Activated CD4-positive, alpha-beta memory T cell treated with anti-CD3 and anti-CD28 coated beads for 36 hours (primary cell): ENCODE results near the gene DHRSX. TPM values are rescaled to one million over a fixed set of nuclear protein-coding genes. Genes with fewer than 3 reads are reported as not detected.
"Not testable (repeated sequence)": the region's sequence is repeated elsewhere in the genome, so short reads cannot be mapped to it uniquely, and the experiment has no call there.

ENCODE experiments used
- CTCF ChIA-PET: fragments of 350-600 bp; sonication (Branson Sonifier 250); formaldehyde crosslinking; loops from one replicate; lab custom pipeline; 2021; ENCODE audit warnings: antibody characterized with exemption, inconsistent platforms; lab: Charles Lee
- POLR2A ChIA-PET: fragments of 350-600 bp; sonication (Branson Sonifier 250); formaldehyde crosslinking; loops from one replicate; lab custom pipeline; 2021; ENCODE audit warnings: antibody characterized with exemption; lab: Charles Lee
- DNase-seq: peaks from one replicate; pipeline ENCODE4 v3.0.0-alpha.2; 2020
- H3K27ac Mint-ChIP-seq: one replicate; pipeline ENCODE4 v1.8.0; 2021; ENCODE audit warnings: mixed read lengths
- H3K27me3 Mint-ChIP-seq: one replicate; pipeline ENCODE4 v1.8.0; 2021; ENCODE audit warnings: mixed read lengths
- H3K36me3 Mint-ChIP-seq: one replicate; pipeline ENCODE4 v1.8.0; 2021; ENCODE audit warnings: mixed read lengths
- H3K4me1 Mint-ChIP-seq: one replicate; pipeline ENCODE4 v1.8.0; 2021; ENCODE audit warnings: low read depth, mixed read lengths
- H3K4me3 Mint-ChIP-seq: one replicate; pipeline ENCODE4 v1.8.0; 2021; ENCODE audit warnings: mild to moderate bottlenecking, mixed read lengths
- H3K9me3 Mint-ChIP-seq: one replicate; pipeline ENCODE4 v1.8.0; 2021; ENCODE audit warnings: mixed read lengths
- intact Hi-C: fragments of 100-400 bp; cut with micrococcal nuclease; formaldehyde crosslinking; loops from one replicate; pipeline ENCODE4 v1.15.1; 2023
- total RNA-seq, 2 experiments: library from RNA; stranded (reverse); gene quantifications; one replicate each; pipeline ENCODE4 v1.2.3, GENCODE V29; 2021

Gene DHRSX
- total RNA-seq, 2 experiments from 2014 or later: 20.7 to 21.3 TPM

DNA sequence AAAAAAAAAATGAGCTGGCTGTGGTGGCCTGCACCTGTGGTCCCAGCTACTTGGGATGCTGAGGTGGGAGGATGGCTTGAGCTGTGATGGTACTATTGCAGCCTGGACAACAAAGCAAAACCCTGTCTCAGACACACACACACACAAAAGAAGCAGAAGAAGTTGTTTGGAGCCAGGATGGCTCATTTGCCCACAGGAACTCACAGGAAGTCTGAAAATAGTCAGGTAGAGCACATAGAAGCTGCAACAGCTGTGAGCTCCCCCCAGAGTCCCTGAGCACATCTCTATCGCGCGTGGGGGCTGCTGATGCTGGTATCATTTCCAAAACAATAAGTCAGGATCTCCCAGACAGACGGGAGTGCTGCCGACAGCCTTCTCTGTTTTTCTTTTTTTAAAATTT, 13.4 kb upstream of the DHRSX start:
- CTCF ChIA-PET: no interaction called here
- POLR2A ChIA-PET: no interaction called here
- DNase-seq: no peak
- Mint-ChIP-seq H3K36me3 (no peaks in the 10 kb centered on the region), H3K4me3 (no peak overlapping the region), H3K27ac (no peak overlapping the region), H3K9me3 (no peaks in the 10 kb centered on the region), H3K4me1 (no peaks in the 10 kb centered on the region), H3K27me3 (peaks cover 6% of the 10 kb centered on the region)
- intact Hi-C loops: no loop called here

DNA sequence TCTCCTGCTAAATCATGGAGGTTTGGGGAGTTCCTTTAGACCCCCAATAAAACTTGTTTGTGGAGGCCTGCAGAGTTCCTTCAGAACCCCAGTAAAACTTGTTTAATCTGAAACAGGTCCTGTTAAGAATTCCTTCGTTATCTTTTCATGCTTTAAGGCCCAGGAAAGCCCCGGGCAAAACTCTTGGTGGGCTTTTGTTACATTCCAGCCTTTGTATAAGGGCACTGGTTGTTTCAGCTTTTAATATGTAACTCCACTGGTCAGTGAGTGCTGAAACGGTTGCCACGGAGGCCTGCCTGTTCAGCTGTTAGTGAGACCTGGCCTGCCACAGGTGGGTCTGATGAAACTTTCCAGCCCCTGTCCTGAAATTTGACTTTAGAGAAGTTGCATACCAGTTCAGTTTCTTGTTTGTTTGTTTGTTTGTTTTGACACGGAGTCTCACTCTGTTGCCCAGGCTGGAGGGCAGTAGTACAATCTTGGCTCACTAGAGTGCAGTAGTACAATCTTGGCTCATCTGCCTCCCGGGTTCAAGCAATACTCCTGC, 12.4 kb upstream of the DHRSX start:
- no peaks in the 10 kb centered on the region for H3K4me1 Mint-ChIP-seq
- H3K4me3 Mint-ChIP-seq: no peak overlapping the region
- POLR2A ChIA-PET: no interaction called here
- DNase-seq: no peak
- no peaks in the 10 kb centered on the region for H3K9me3 Mint-ChIP-seq
- H3K27me3 Mint-ChIP-seq: peaks cover 6% of the 10 kb centered on the region
- no peaks in the 10 kb centered on the region for H3K36me3 Mint-ChIP-seq
- intact Hi-C loops: no loop called here
- CTCF ChIA-PET: no interaction called here
- H3K27ac Mint-ChIP-seq: no peak overlapping the region

- DNase-seq: no peak
- no peaks in the 10 kb centered on the region for H3K36me3 Mint-ChIP-seq
- intact Hi-C loops: no loop called here
- no peaks in the 10 kb centered on the region for H3K4me1 Mint-ChIP-seq
- H3K27ac Mint-ChIP-seq: no peak overlapping the region
- POLR2A ChIA-PET: no interaction called here
- H3K4me3 Mint-ChIP-seq: no peak overlapping the region
- H3K27me3 Mint-ChIP-seq: peaks cover 6% of the 10 kb centered on the region
- CTCF ChIA-PET: no interaction called here
- no peaks in the 10 kb centered on the region for H3K9me3 Mint-ChIP-seq
Measured at GRCh38 chrX:2512501-2512900, 11.7 kb upstream of the DHRSX start.

DNA sequence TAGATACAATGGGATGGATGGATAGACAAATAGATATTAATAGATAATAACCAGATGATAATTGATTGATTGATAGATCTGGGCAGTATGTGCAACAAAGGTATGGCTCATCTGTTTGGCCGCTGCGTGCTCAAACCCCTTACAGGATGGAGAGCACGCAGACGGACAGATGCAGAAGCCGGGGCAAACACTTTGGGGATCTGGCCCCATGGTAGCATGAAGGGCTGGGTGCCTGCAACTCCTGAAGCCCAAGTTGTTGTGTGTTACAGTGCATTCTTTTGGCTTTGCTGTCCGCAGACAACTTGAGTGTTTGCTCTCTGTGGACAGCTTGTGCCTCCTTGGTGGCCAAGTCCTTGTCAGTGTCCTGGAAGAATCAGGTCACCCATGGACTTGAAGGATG, 10.6 kb upstream of the DHRSX start:
- ChIA-PET POLR2A (no interaction called here), CTCF (no interaction called here)
- intact Hi-C loops: no loop called here
- Mint-ChIP-seq H3K4me1 (no peaks in the 10 kb centered on the region), H3K36me3 (no peaks in the 10 kb centered on the region), H3K27me3 (peaks cover 6% of the 10 kb centered on the region), H3K4me3 (no peak overlapping the region), H3K27ac (no peak overlapping the region), H3K9me3 (no peaks in the 10 kb centered on the region)
- no peak for DNase-seq

- no peaks in the 10 kb centered on the region for H3K4me1 Mint-ChIP-seq
- intact Hi-C loops: no loop called here
Measured at GRCh38 chrX:2508648-2509335, 8.0 kb upstream of the DHRSX start.

DNA sequence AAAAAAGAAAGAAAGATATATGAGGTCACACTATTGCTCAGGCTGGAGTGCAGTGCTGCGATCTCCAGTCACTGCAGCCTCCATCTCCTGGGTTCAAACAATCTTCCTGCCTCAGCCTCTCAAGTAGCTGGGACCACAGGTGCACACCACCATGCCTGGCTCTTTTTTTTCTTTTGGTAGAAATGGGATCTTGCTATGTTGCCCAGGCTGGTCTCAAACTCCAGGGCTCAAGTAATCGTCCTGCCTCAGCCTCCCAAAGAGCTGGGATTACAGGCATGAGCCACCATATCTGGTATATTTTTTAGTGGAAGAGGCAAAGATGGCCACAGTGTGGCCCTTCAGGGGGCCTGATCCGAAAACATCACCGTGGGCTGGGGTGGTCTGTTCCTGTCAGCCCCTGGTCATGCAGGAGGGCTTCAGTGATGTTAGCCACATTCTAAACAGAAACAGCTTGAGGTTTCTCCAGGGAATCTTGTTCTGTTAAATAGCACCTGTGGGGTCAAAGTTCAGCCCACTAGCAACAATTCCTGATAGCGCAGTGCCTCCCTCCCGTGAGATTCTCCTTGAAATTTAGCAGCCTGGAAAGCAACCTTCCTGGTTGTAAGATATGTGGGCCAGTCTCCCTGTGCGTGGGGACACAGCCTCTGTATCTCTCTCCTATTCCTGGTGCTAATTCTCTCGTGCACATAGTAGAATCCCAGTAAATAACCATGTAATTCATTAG, 7.3 kb upstream of the DHRSX start:
- ChIA-PET POLR2A (no interaction called here), CTCF (no interaction called here)
- Mint-ChIP-seq H3K9me3 (no peaks in the 10 kb centered on the region), H3K36me3 (no peaks in the 10 kb centered on the region), H3K4me1 (no peaks in the 10 kb centered on the region), H3K27me3 (no peaks in the 10 kb centered on the region), H3K27ac (no peak overlapping the region), H3K4me3 (no peak overlapping the region)
- intact Hi-C loops: no loop called here
- DNase-seq: no peak

More at GRCh38 chrX:2508648-2509335, 8.0 kb upstream of the DHRSX start:
- Mint-ChIP-seq H3K27ac (no peak overlapping the region), H3K4me3 (no peak overlapping the region), H3K27me3 (no peaks in the 10 kb centered on the region), H3K36me3 (no peaks in the 10 kb centered on the region), H3K9me3 (no peaks in the 10 kb centered on the region)
- POLR2A ChIA-PET: no interaction called here
- no peak for DNase-seq
- CTCF ChIA-PET: no interaction called here

DNA sequence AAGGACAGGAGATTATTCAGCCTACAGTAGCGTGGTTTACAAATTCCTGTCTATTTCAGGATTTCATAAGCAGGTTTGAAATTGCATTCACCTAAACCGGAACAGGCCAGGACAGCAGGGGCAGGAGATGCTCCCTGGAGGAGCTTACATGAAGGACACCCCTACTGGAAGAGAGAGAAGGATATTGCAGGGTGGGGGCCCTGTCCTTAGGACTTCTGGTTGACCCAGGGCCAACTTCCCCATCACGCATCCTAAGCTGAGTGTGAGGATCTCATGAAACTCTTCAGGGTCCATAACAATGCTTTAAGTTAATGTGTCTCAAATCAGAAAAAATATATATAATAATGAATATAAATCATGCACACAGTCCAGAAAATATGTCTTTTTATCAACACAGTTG, 6.4 kb upstream of the DHRSX start:
- no peaks in the 10 kb centered on the region for H3K27me3 Mint-ChIP-seq
- no peak overlapping the region for H3K4me3 Mint-ChIP-seq
- intact Hi-C loops: no loop called here
- no peak overlapping the region for H3K27ac Mint-ChIP-seq
- H3K9me3 Mint-ChIP-seq: no peaks in the 10 kb centered on the region
- CTCF ChIA-PET: no interaction called here
- H3K36me3 Mint-ChIP-seq: no peaks in the 10 kb centered on the region
- no peak for DNase-seq
- H3K4me1 Mint-ChIP-seq: no peaks in the 10 kb centered on the region
- POLR2A ChIA-PET: no interaction called here

- intact Hi-C loops, POLR2A ChIA-PET, DNase-seq, H3K4me1 Mint-ChIP-seq, H3K4me3 Mint-ChIP-seq, CTCF ChIA-PET, H3K27me3 Mint-ChIP-seq, H3K36me3 Mint-ChIP-seq, H3K9me3 Mint-ChIP-seq, H3K27ac Mint-ChIP-seq: not testable (repeated sequence)
Measured at GRCh38 chrX:2505341-2505740, 4.6 kb upstream of the DHRSX start.

DNA sequence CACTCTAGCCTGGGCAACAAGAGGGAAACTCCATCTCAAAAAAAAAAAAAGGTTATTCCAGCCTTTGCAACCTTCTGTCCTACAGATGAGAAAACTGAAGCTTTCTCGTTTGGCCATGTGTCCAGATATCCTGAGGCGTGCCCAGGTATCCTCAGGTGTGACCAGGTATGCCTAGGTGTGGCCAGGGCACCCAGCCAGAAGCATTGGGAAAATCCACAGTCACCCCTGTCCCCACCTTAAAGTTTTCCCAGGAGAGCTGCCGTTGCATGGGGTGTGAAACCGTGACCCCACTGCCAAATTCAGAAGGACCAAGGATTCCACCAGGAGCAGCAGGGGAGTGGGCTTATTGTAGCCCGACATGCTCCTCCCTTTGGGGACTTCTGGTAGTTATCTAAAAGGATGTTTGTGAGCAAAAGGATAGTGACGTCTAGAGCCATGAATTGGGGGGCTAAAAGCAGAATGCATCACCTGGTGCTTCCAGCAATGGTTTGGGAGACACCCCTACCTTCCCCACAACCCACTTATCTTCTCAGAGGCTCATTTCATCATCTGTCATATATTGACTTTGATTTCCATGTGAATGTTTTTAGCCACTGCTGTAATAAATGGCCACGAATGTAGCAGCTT, 4.0 kb upstream of the DHRSX start:
- H3K4me1 Mint-ChIP-seq: no peaks in the 10 kb centered on the region
- no peak overlapping the region for H3K4me3 Mint-ChIP-seq
- intact Hi-C loops: loop anchor here (5.0 kb wide), 2 partner anchors 102 to 843 kb away; no protein-coding TSS in a partner anchor
- ChIA-PET POLR2A (no interaction called here), CTCF (no interaction called here)
- no peaks in the 10 kb centered on the region for H3K9me3 Mint-ChIP-seq
- H3K27ac Mint-ChIP-seq: no peak overlapping the region
- no peaks in the 10 kb centered on the region for H3K27me3 Mint-ChIP-seq
- H3K36me3 Mint-ChIP-seq: no peaks in the 10 kb centered on the region
- no peak for DNase-seq

GRCh38 chrX:2503591-2504500, 3.1 kb upstream of the DHRSX start:
- no peak overlapping the region for H3K27ac Mint-ChIP-seq

GRCh38 chrX:2502668-2503519, 2.1 kb upstream of the DHRSX start:
- DNase-seq: no peak
- no peaks in the 10 kb centered on the region for H3K9me3 Mint-ChIP-seq
- ChIA-PET CTCF (no interaction called here), POLR2A (no interaction called here)
- no peak overlapping the region for H3K4me3 Mint-ChIP-seq
- peaks cover 1% of the 10 kb centered on the region for H3K36me3 Mint-ChIP-seq
- H3K4me1 Mint-ChIP-seq: peaks cover 17% of the 10 kb centered on the region
- no peaks in the 10 kb centered on the region for H3K27me3 Mint-ChIP-seq
- H3K27ac Mint-ChIP-seq: no peak overlapping the region
- intact Hi-C loops: loop anchor here (5.0 kb wide), 2 partner anchors 104 to 841 kb away; no protein-coding TSS in a partner anchor

More at GRCh38 chrX:2503591-2504500, 3.1 kb upstream of the DHRSX start:
- H3K4me3 Mint-ChIP-seq: no peak overlapping the region
- no peaks in the 10 kb centered on the region for H3K36me3 Mint-ChIP-seq
- intact Hi-C loops: loop anchor here (5.0 kb wide), 2 partner anchors 103 to 842 kb away; no protein-coding TSS in a partner anchor
- H3K4me1 Mint-ChIP-seq: peaks cover 8% of the 10 kb centered on the region
- H3K9me3 Mint-ChIP-seq: no peaks in the 10 kb centered on the region
- POLR2A ChIA-PET: no interaction called here
- CTCF ChIA-PET: no interaction called here
- no peak for DNase-seq
- H3K27me3 Mint-ChIP-seq: no peaks in the 10 kb centered on the region
